HG02870 (cell line): ENCODE measurements around the gene LUZP2.
"Not testable (repeated sequence)": the region's sequence is repeated elsewhere in the genome, so short reads cannot be mapped to it uniquely, and the experiment has no call there.

Source experiments
- ATAC-seq: cut with Tn5 transposase; IDR thresholded peaks from one replicate; pipeline ENCODE4 v1.9.1; 2021; ENCODE audit warnings: mild to moderate bottlenecking, moderate library complexity; ENCODE audit not compliant: unreplicated experiment

The LUZP2 gene

GRCh38 chr11:24890426-24890825 is 393.6 kb downstream of the LUZP2 start:
- ATAC-seq = no peak

- not testable (repeated sequence) for ATAC-seq
Measured at GRCh38 chr11:24891845-24892492, 395.1 kb downstream of the LUZP2 start.

- ATAC-seq = no peak
Measured at GRCh38 chr11:24896118-24896835, 399.4 kb downstream of the LUZP2 start.

GRCh38 chr11:24900514-24900913 is 403.7 kb downstream of the LUZP2 start:
- no peak for ATAC-seq

- no peak for ATAC-seq
Measured at GRCh38 chr11:24900960-24901549, 404.2 kb downstream of the LUZP2 start.

GRCh38 chr11:24903555-24903954 is 406.7 kb downstream of the LUZP2 start:
- ATAC-seq = no peak

GRCh38 chr11:24925091-24925490 is 428.2 kb downstream of the LUZP2 start:
- ATAC-seq = no peak

- no peak for ATAC-seq
Measured at GRCh38 chr11:24932110-24933000, 435.5 kb downstream of the LUZP2 start.

GRCh38 chr11:24934733-24935439 is 438.0 kb downstream of the LUZP2 start:
- no peak for ATAC-seq

GRCh38 chr11:24944891-24945290 is 448.0 kb downstream of the LUZP2 start:
- ATAC-seq = no peak

- no peak for ATAC-seq
Measured at GRCh38 chr11:24949406-24949805, 452.6 kb downstream of the LUZP2 start.

- no peak for ATAC-seq
Measured at GRCh38 chr11:24963852-24964251, 467.0 kb downstream of the LUZP2 start.

- no peak for ATAC-seq
Measured at GRCh38 chr11:24965748-24966147, 468.9 kb downstream of the LUZP2 start.

GRCh38 chr11:24993903-24994302 is 497.1 kb downstream of the LUZP2 start:
- not testable (repeated sequence) for ATAC-seq

GRCh38 chr11:24999929-25000328 is 503.1 kb downstream of the LUZP2 start:
- not testable (repeated sequence) for ATAC-seq

- ATAC-seq = no peak
Measured at GRCh38 chr11:25037431-25037830, 540.6 kb downstream of the LUZP2 start.

GRCh38 chr11:25038131-25038530 is 541.3 kb downstream of the LUZP2 start:
- no peak for ATAC-seq

- no peak for ATAC-seq
Measured at GRCh38 chr11:25039165-25039564, 542.3 kb downstream of the LUZP2 start.

- no peak for ATAC-seq
Measured at GRCh38 chr11:25048632-25049031, 551.8 kb downstream of the LUZP2 start.

- ATAC-seq = no peak
Measured at GRCh38 chr11:25052844-25053243, 556.0 kb downstream of the LUZP2 start.

GRCh38 chr11:25057861-25058260 is 561.0 kb downstream of the LUZP2 start:
- no peak for ATAC-seq
